ENCODE measurements around the gene PFAS.

The PFAS gene

GRCh38 chr17:8267480-8268147, 18.5 kb downstream of the PFAS start:
- DNase-seq (ENCODE audit: low read depth) = no peak
- TF ChIP-seq CTCF (IDR thresholded peaks at IDR 0.05; ENCODE audit: control insufficient read depth, insufficient read depth, low read depth, low read length, missing control alignments) = no peak

GRCh38 chr17:8268550-8269298, 19.6 kb downstream of the PFAS start:
- DNase-seq (ENCODE audit: low read depth) = no peak
- TF ChIP-seq CTCF (IDR thresholded peaks at IDR 0.05; ENCODE audit: control insufficient read depth, insufficient read depth, low read depth, low read length, missing control alignments) = no peak

More at GRCh38 chr17:8267480-8268147, 18.5 kb downstream of the PFAS start:
- H3K4me3 ChIP-seq (ENCODE audit: control insufficient read depth, low read depth, low read length) = no peak overlapping the region

DNA sequence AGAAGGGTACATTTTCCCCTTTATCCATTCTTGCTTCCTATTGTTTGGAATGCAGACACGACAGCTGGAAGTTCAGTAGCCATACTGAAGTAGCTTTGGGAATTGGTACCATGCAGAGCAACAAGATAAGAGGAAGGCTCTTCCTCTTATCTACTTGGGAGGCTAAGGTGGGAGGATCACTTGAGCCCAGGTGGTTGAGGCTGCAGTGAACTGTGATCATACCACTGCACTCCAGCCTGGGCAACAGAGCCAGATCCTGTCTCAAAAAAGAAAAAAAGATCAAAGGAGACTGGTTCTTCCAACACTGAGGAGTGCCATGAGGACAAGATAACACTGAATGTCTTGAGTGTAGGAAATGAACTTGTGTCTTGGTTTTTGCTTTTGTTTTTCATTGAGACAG, 23.3 kb downstream of the PFAS start:
- no peak for TF ChIP-seq CTCF (IDR thresholded peaks at IDR 0.05; ENCODE audit: control insufficient read depth, insufficient read depth, low read depth, low read length, missing control alignments)
- DNase-seq (ENCODE audit: low read depth) = no peak
- H3K4me3 ChIP-seq (ENCODE audit: control insufficient read depth, low read depth, low read length) = no peak overlapping the region

More at GRCh38 chr17:8268550-8269298, 19.6 kb downstream of the PFAS start:
- H3K4me3 ChIP-seq (ENCODE audit: control insufficient read depth, low read depth, low read length) = no peak overlapping the region

DNA sequence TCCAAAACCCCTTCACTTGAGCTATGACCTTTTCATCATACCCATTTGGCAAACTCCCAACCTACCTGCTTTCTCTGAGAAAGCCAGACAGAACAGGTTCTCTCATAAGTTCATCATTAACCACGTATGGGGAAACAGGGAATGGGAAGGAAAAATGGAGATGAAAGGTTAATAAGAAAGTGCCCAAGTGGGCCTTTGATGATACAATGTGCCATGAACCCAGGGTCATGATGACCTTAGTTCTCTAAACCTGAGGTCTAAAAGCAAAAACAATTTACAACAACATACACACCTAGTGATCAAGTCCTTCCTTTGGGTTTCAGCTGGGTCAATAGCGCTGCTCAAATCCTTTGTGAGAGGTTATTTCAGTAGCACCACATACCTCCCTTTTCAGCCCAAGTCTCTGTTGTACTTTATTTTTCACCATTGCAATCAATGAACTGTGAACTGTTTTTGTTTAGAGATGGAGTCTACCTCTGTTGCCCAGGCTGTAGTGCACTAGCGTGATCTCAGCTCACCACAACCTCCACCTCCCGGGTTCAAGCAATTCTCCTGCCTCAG, 24.9 kb downstream of the PFAS start:
- H3K4me3 ChIP-seq (ENCODE audit: control insufficient read depth, low read depth, low read length) = no peak overlapping the region
- no peak for DNase-seq (ENCODE audit: low read depth)
- no peak for TF ChIP-seq CTCF (IDR thresholded peaks at IDR 0.05; ENCODE audit: control insufficient read depth, insufficient read depth, low read depth, low read length, missing control alignments)

- no peak for DNase-seq (ENCODE audit: low read depth)
- TF ChIP-seq CTCF (IDR thresholded peaks at IDR 0.05; ENCODE audit: control insufficient read depth, insufficient read depth, low read depth, low read length, missing control alignments) = no peak
- no peak overlapping the region for H3K4me3 ChIP-seq (ENCODE audit: control insufficient read depth, low read depth, low read length)
Measured at GRCh38 chr17:8274816-8275215, 25.7 kb downstream of the PFAS start.

GRCh38 chr17:8275421-8276290, 26.6 kb downstream of the PFAS start:
- no peak for DNase-seq (ENCODE audit: low read depth)
- TF ChIP-seq CTCF (IDR thresholded peaks at IDR 0.05; ENCODE audit: control insufficient read depth, insufficient read depth, low read depth, low read length, missing control alignments) = no peak
- no peak overlapping the region for H3K4me3 ChIP-seq (ENCODE audit: control insufficient read depth, low read depth, low read length)

Measured in AG09309 (cell line).